CD4-positive, alpha-beta T cell treated with Interferon gamma for 1 hour (primary cell): Measurements from ENCODE around the gene ZBBX.

Experiments
- DNase-seq: peaks from one replicate; pipeline ENCODE4 v3.0.0-alpha.2; 2020

ZBBX gene

GRCh38 chr3:167304077-167304476 lies 76.0 kb downstream of the ZBBX start:
- no peak for DNase-seq

GRCh38 chr3:167302678-167303077 lies 77.4 kb downstream of the ZBBX start:
- no peak for DNase-seq

GRCh38 chr3:167300207-167300606 lies 79.9 kb downstream of the ZBBX start:
- DNase-seq: no peak

- DNase-seq: no peak
These were observed 90.7 kb downstream of the ZBBX start for GRCh38 chr3:167289435-167289834.

GRCh38 chr3:167288737-167289136 lies 91.4 kb downstream of the ZBBX start:
- DNase-seq: no peak

- DNase-seq: no peak
These were observed 92.8 kb downstream of the ZBBX start for GRCh38 chr3:167287308-167287707.

GRCh38 chr3:167274141-167274874 lies 105.8 kb downstream of the ZBBX start:
- DNase-seq: no peak

- no peak for DNase-seq
These were observed 127.1 kb downstream of the ZBBX start for GRCh38 chr3:167253037-167253436.

GRCh38 chr3:167251678-167252077 lies 128.4 kb downstream of the ZBBX start:
- DNase-seq: no peak

- no peak for DNase-seq
These were observed 133.8 kb downstream of the ZBBX start for GRCh38 chr3:167246252-167246651.

GRCh38 chr3:167241048-167241845 lies 138.8 kb downstream of the ZBBX start:
- DNase-seq: no peak

- no peak for DNase-seq
These were observed 152.0 kb downstream of the ZBBX start for GRCh38 chr3:167228135-167228534.

GRCh38 chr3:167225821-167226220 lies 154.3 kb downstream of the ZBBX start:
- no peak for DNase-seq

- no peak for DNase-seq
These were observed 171.1 kb downstream of the ZBBX start for GRCh38 chr3:167209011-167209410.

- DNase-seq: no peak
These were observed 177.0 kb downstream of the ZBBX start for GRCh38 chr3:167203062-167203461.

- DNase-seq: no peak
These were observed 181.0 kb downstream of the ZBBX start for GRCh38 chr3:167198949-167199600.
